HG03045 (cell line): ENCODE data around the gene KLHL17.

ENCODE experiments used
- ATAC-seq: cut with Tn5 transposase; IDR thresholded peaks from one replicate; pipeline ENCODE4 v1.9.1; 2021; ENCODE audit warnings: mild to moderate bottlenecking, moderate library complexity; ENCODE audit not compliant: unreplicated experiment

The KLHL17 gene

DNA sequence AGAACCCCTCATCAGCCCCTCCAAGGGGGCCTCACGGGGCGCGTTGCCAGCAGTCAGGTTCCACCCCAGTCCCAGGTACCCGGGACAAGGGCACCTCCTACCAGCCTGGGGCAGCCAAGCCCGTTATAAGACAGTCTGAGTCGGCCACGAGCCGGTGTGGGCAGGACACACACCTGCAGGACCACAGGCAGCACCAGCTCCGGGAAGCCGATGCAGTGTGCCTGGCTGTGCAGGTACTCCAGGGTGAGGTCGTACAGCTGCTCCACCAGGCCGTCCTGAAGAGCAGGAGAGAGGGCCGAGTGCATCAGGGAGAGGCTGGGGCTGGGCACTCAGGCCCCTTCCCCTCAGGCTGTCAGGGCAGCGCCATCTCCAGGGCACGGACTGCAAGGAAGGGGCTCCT is 12.4 kb upstream of the KLHL17 start:
- no peak for ATAC-seq

- ATAC-seq = no peak
These were observed 10.1 kb upstream of the KLHL17 start for GRCh38 chr1:950268-950667.

GRCh38 chr1:950881-951280 is 9.5 kb upstream of the KLHL17 start:
- ATAC-seq = no peak

GRCh38 chr1:951364-951763 is 9.0 kb upstream of the KLHL17 start:
- ATAC-seq = no peak

DNA sequence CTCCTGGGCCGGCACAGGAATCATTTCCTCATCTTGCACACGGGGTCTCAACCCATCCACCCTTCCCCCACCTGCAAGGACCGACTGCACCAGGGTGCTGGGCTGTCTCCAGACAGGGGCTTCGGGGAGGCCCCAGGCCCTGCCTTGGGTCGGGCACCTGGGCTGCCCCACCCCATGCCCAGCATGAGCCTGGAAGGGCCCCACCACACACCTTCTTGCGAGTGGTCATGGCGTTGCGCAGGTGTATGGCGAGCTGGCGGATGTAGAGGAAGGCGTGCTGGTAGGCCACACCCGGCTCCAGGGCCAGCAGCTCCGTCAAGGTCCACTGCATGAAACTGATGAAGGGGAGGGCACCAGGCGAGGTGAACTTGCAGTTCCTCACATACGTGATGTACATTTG is 8.2 kb upstream of the KLHL17 start:
- no peak for ATAC-seq

- ATAC-seq = no peak
These were observed 7.8 kb upstream of the KLHL17 start for GRCh38 chr1:952603-953002.

DNA sequence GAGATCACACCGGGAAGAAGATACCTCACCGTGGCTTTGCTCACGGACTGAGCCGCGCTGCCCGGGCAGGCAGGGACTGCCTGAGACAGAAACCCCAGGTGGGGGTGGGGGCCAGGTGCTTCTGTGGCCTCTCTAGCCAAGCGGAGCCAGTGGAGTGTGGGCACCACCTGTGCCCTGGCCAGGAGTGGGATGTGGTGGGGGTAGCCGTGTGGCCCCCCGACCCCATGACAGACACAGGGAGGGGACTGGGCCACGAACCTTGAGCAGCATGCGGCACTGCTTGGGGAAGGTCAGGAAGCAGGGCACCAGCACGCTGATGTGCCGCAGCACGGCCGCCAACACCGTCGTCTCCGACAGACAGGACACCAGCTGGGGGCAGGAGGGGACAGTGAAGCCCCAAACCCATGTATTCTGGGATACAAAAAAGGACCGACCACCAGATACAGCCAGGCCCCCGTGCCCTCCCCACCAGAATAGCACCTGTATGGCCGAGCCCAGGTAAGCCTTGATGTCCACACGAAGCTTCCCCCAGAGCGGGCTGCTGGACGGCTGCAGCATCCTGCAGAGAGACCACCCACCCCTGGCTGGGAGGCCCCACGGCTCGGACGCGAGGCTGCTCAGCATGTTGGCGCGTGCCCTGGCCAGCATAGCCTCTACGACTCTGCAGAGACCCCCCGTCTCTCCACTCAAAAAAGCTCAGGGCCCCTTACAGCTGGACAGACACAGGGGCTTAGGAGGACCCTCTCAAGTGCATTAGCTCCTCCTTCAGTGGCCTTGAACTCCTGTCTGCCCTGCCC is 6.7 kb upstream of the KLHL17 start:
- no peak for ATAC-seq

- ATAC-seq = no peak
These were observed 5.5 kb upstream of the KLHL17 start for GRCh38 chr1:954927-955326.

- ATAC-seq = no peak
These were observed 4.9 kb upstream of the KLHL17 start for GRCh38 chr1:955474-955873.

- no peak for ATAC-seq
These were observed 3.7 kb upstream of the KLHL17 start for GRCh38 chr1:956636-957035.

DNA sequence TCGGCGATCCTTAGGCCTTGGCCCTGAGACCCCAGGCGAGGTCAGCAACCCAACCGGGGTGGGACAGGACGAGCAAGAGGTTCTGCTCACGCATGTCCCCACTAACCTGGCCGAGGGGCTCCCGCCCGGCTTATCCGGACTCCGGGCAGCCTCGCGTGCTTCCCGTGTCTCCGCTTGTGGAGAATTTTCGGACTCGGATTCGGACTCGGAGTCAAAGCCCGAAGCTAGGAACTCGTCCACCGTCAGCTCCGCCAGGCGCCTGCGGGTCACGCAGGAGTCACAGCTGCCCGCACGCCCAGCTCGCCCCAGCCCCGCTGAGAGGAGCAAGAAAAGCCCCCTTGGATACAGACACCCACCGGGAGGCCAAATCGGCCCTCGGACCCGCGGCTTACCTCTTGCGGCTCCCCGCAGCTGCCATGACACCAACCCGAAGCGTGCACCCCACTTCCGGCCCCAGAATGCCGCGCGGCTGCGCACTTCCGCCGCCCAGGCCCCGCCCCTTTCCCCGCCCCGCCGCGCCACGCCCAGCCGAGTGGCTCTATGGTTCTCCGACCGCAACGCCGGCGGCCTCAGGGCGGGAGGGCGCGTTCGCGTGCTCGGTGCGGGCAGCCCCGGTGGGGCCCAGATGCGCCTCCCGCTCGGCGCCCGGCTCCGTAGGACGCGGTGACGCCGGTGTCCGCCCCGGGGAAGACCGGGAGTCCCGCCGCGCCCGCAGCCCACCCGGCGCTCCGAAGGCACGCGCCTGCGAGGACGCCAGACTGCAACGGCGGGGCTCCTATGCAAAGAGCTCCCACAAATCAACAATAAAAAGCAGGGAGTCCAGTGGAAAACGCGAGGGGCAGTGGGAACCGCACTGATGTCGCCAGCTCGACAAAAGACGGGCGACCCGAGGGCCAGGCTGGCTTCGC is 1.3 kb upstream of the KLHL17 start, which contains the start of gene NOC2L:
Gene NOC2L (minus strand): TSS at position 434 of the 908 bp plus-strand sequence. CDS start 16 bp downstream, at position 418.
- ATAC-seq = peak; percentile 58

DNA sequence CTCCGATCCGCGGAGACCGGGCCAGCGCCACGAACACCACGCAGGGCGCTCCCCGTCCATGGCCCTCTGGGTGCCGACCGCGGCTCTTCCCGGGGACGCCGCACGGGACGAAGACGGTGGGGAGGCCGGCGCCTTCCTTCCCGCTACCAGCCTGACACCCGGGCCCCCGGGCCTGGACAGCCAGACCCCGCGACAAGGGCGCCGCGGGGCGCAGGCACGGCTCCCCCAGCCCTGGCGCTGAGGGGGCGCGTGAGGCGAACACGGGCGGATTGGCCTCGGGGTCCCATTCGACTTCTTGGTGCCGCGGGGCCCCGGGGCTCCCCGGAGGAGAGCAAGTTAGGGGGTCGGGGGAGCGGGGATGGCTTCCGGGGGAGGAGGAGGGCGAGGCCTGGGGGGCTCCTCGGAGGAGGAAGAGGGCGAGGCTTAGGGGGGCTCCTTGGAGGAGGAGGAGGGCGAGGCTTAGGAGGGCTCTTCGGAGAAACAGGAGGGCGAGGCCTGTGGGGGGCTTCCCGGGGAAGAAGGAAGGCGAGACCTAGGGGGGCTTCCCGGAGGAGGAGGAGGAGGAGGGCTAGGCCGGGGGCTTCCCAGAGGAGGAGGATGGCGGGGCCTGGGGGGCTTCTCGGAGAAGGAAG is 537 bp upstream of the KLHL17 start:
- ATAC-seq = no peak

DNA sequence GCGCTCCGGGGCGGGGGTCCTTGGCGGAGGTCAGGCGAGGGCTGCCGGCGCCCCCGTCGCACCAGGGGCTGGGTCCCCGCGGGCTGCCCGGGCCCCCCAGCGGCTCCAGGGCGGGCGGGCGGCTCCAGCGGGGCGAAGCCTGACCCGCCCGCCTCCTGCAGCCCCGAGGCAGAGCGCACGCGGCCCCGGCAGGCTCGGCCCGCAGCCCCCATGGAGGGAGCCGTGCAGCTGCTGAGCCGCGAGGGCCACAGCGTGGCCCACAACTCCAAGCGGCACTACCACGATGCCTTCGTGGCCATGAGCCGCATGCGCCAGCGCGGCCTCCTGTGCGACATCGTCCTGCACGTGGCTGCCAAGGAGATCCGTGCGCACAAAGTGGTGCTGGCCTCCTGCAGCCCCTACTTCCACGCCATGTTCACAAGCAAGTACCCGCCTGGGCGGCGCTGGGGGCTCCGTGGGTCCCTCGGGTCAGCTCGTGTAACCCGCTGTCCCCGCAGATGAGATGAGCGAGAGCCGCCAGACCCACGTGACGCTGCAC is 817 bp downstream of the KLHL17 start:
- no peak for ATAC-seq

DNA sequence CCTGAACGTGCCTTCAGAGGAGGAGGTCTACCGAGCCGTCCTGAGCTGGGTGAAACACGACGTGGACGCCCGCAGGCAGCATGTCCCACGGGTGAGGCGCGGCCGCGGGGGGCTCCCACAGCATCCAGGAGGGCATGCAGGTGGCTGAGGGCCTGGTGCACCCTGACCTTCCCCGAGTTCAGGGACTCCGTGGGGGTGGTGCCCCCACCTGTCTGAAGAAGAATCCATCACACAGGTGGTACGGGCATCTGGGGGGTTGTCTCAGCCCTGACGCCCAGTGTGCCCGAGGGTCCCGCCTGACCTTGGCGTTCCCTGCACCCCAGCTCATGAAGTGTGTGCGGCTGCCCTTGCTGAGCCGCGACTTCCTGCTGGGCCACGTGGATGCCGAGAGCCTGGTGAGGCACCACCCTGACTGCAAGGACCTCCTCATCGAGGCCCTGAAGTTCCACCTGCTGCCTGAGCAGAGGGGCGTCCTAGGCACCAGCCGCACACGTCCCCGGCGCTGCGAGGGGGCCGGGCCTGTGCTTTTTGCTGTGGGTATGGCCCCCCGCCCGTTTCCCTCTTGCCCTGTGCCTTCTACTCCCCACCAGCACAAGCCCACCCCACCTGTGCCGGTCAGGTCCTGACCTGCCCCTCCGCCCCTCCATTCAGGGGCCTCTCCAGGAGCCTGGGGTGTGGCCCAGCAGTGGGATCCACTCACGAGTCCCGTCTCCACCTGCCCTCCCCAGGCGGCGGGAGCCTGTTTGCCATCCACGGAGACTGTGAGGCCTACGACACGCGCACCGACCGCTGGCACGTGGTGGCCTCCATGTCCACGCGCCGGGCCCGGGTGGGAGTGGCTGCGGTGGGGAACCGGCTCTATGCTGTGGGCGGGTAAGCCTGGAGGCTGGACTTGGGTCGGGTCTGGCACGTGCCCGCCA is 2.3 kb downstream of the KLHL17 start:
- no peak for ATAC-seq

DNA sequence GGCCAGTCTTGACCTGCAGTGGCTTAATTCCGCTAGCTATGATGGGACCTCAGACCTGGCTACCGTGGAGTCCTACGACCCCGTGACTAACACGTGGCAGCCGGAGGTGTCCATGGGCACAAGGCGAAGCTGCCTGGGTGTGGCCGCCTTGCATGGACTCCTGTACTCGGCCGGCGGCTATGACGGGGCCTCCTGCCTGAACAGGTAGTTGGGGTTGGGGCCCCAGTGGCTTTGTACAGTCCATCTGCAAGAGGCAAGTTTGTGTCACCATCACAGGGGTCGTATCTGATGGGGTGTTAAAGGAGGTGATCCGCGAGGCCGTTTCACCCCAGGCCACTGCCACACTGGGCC is 2.9 kb downstream of the KLHL17 start:
- no peak for ATAC-seq

DNA sequence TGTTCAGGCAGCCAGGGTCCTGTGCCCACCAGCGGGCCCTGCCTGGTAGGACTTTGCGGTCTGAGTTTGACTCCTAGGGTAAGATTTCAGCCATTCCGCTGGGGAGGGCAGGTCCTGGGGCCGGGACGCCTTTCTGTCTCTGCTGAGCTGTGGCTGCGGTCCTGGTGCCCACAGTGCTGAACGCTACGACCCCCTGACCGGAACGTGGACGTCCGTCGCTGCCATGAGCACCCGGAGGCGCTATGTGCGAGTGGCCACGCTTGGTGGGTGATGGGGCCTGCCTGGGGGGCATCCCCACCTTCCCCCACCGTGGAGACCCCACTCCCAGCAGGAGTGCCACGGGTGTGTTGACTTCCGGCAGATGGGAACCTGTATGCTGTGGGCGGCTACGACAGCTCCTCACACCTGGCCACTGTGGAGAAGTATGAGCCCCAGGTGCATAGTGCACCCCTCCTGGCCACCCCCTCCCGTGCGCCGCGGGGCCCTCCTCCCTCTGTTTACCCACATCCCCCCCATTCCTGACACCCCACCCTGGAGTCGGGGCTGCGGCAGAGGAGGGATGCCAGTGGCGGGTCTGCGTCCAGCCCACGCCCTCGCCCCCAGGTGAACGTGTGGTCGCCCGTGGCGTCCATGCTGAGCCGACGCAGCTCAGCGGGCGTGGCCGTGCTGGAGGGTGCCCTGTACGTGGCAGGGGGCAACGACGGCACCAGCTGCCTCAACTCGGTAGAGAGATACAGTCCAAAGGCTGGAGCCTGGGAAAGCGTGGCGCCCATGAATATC is 3.6 kb downstream of the KLHL17 start:
- no peak for ATAC-seq

- no peak for ATAC-seq
These were observed 4.5 kb downstream of the KLHL17 start for GRCh38 chr1:964691-965525.

GRCh38 chr1:965526-966134 is 5.2 kb downstream of the KLHL17 start:
- no peak for ATAC-seq
